ENCODE data around the gene CDK6. TPM values are rescaled to one million over a fixed set of nuclear protein-coding genes. Genes with fewer than 3 reads are reported as not detected.
A peak's percentile ranks its signal among the peaks of the same experiment; 100 is the strongest.

CDK6 gene
- total RNA-seq, 3 donors from 2014 or later = 310 to 350 (median 347) TPM

DNA sequence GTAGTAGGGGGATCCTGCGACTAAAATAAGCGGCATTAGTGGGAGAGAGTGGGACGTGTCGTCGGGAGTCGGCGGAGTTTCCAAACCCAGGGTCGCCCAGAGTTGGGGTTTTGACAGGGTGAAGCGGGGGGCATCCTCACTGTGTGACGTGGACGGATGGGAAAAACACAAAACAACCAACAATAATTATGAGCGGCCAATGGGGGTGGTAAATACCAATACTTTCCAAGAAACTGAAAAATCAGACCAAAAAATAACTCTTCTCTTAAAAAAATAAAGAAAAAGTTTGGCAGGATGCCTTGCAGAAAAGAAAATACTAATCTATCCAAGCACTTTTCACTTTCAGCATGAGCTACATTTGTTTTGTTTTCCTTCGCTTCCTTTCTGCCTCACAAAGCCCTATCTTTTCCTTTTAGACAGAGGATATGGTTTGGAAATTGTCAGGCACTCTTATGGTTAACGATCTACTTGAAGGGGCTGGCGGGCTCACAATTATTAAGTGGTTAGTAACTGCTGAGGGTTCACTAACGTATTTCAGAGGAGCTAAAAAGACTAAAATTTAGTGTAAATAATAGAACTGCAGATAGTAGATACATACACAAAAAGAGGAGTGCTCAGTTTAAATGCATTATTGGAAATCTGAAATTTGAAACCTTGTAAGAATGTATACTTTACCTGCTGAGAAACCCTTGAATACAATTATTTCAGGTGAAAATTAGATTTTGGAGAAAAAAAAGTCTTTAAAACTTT is 802 bp upstream of the CDK6 start:
- peak; percentile 10 for DNase-seq
- H3K36me3 Mint-ChIP-seq (ENCODE audit: insufficient read depth) = peaks cover 20% of the 10 kb centered on the region
- H3K27me3 Mint-ChIP-seq (ENCODE audit: low read depth) = peaks cover 9% of the 10 kb centered on the region
- ATAC-seq = no peak
- H3K4me3 Mint-ChIP-seq = peak overlapping the region; percentile 98
- peaks cover 10% of the 10 kb centered on the region for H3K4me1 Mint-ChIP-seq (ENCODE audit: low read depth)
- no peaks in the 10 kb centered on the region for H3K9me3 Mint-ChIP-seq

DNA sequence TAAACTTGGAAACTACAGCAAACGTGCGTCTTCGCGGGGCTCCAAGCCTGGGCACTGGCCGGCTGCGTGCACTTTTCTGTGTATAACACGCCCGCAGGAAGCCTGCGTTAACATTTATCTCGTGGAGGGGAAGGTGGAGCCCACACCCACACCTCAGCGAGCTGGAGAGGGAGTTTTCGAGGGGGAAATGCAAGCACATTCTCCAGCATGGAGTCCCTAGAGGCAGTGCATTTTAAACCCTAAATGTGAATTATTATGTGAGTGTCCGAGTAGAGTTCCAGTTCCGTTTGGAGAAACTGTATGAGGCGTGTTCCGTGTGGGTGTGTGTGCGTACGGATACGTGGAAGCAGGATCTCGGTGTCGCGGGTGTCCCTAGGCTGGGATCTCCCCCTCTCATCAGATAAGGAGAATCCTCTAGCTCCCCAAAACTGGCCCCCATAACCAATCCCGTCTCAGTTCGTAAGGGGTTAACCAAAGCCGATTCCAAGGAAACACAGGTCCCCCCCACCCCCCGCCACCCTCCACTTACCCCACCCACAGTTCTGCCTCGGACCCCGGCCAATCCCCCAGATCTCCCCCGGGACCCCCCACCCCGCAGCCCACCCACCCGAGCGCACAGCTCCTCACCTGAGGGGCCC is 403 bp downstream of the CDK6 start:
- DNase-seq = peak; percentile 46
- H3K36me3 Mint-ChIP-seq (ENCODE audit: insufficient read depth) = peaks cover 31% of the 10 kb centered on the region
- H3K9me3 Mint-ChIP-seq = no peaks in the 10 kb centered on the region
- peak; percentile 11 to 12 for ATAC-seq
- H3K27me3 Mint-ChIP-seq (ENCODE audit: low read depth) = peaks cover 7% of the 10 kb centered on the region
- peak overlapping the region; percentile 98 for H3K4me3 Mint-ChIP-seq
- H3K4me1 Mint-ChIP-seq (ENCODE audit: low read depth) = peaks cover 20% of the 10 kb centered on the region

GRCh38 chr7:92835261-92835850 is 1.0 kb downstream of the CDK6 start:
- Mint-ChIP-seq H3K36me3 (ENCODE audit: insufficient read depth) (peaks cover 37% of the 10 kb centered on the region), H3K9me3 (no peaks in the 10 kb centered on the region), H3K27me3 (ENCODE audit: low read depth) (peaks cover 6% of the 10 kb centered on the region), H3K4me3 (peak overlapping the region; percentile 98), H3K4me1 (ENCODE audit: low read depth) (peaks cover 25% of the 10 kb centered on the region)
- DNase-seq (peak; percentile 33), ATAC-seq (peak; percentile 4 to 8)

GRCh38 chr7:92834507-92835260 is 1.7 kb downstream of the CDK6 start:
- H3K27me3 Mint-ChIP-seq (ENCODE audit: low read depth) = peaks cover 3% of the 10 kb centered on the region
- H3K36me3 Mint-ChIP-seq (ENCODE audit: insufficient read depth) = peaks cover 40% of the 10 kb centered on the region
- ATAC-seq (no peak), DNase-seq (peak; percentile 5)
- peaks cover 32% of the 10 kb centered on the region for H3K4me1 Mint-ChIP-seq (ENCODE audit: low read depth)
- H3K4me3 Mint-ChIP-seq = peak overlapping the region; percentile 98
- H3K9me3 Mint-ChIP-seq = no peaks in the 10 kb centered on the region

DNA sequence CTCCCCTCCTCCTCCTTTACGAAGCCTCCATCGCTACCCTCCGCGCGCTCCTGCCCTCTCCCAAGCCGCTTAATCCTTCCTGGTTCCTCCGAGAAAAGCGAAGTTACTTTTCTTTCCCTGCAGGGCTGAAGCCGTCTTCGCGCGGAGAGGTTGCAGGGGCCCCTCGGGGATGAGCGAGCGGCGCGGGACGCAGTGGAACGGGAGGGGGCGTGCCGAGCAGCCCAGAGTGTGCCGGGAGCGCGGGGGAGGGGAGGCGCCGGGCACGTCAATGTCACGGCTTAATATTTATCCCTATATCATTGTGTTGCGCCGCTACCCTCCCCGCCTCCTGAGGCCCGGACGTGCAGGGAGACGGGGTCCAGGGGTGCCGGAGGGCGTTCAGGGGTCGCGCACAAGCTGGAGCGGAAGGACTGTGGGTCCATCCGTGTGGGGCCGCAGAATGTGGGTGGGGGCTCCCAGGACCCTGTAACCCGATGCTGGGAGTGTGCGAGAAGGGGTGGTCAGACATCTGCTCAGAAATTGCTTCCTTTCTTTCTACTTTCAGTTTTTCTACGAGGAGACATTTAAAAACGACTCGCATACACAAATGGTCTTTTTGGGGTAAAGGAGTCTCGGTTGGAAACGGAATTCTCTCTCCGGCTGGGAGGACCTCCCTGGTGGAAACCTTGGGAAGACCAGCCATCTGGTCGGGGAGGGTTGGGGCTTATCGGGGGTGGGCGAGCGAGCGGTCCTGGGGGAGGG is 2.4 kb downstream of the CDK6 start:
- DNase-seq (peak; percentile 76), ATAC-seq (peak; percentile 39 to 51)
- Mint-ChIP-seq H3K27me3 (ENCODE audit: low read depth) (peaks cover 2% of the 10 kb centered on the region), H3K4me1 (ENCODE audit: low read depth) (peaks cover 36% of the 10 kb centered on the region), H3K4me3 (peak overlapping the region; percentile 98), H3K36me3 (ENCODE audit: insufficient read depth) (peaks cover 40% of the 10 kb centered on the region), H3K9me3 (no peaks in the 10 kb centered on the region)

DNA sequence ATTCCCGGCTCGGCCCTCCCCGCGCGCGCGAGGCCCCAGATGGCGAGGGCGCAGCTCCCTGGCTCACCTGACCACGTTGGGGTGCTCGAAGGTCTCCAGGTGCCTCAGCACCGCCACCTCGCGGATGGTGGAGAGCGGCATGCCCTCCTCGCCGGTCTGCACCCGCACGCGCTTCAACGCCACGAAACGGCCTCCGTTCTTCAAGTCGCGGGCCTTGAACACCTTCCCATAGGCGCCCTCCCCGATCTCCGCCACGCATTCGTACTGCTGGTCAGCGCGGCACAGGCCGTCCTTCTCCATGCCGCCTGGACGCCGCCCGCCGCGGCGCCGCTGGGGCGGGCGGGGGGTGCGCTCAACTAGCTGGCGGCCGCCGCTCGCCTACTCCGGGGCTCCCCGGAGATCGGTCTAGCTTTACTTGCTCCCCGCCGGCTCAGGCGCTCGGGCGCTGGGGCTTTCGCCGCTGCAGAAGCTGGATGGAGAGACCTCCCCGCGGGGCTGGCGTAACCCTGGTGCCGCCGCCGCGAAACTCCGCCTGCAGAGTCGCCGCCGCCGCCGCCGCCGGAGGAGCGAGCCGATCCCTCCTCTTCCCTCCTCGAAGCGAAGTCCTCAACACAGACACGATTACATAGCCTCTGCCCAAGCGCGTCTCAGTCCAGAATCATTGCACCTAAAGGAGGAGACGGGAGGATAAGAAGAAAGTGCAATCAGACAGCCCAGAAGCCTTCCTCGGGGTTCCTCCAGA is 3.2 kb downstream of the CDK6 start:
- Mint-ChIP-seq H3K4me1 (ENCODE audit: low read depth) (peaks cover 37% of the 10 kb centered on the region), H3K9me3 (no peaks in the 10 kb centered on the region), H3K4me3 (peak overlapping the region; percentile 98), H3K27me3 (ENCODE audit: low read depth) (no peaks in the 10 kb centered on the region), H3K36me3 (ENCODE audit: insufficient read depth) (peaks cover 41% of the 10 kb centered on the region)
- DNase-seq = peak; percentile 86
- peak; percentile 57 to 61 for ATAC-seq

- peaks cover 40% of the 10 kb centered on the region for H3K4me1 Mint-ChIP-seq (ENCODE audit: low read depth)
- no peaks in the 10 kb centered on the region for H3K27me3 Mint-ChIP-seq (ENCODE audit: low read depth)
- H3K36me3 Mint-ChIP-seq (ENCODE audit: insufficient read depth) = peaks cover 43% of the 10 kb centered on the region
- no peak for DNase-seq
- H3K9me3 Mint-ChIP-seq = no peaks in the 10 kb centered on the region
- peak overlapping the region; percentile 98 for H3K4me3 Mint-ChIP-seq
- ATAC-seq = peak; percentile 7 to 13
These were observed 3.8 kb downstream of the CDK6 start for GRCh38 chr7:92832534-92833023.

GRCh38 chr7:92831716-92832533 is 4.4 kb downstream of the CDK6 start:
- no peaks in the 10 kb centered on the region for H3K9me3 Mint-ChIP-seq
- ATAC-seq = peak in 1 of 2 donors; percentile 1
- no peaks in the 10 kb centered on the region for H3K27me3 Mint-ChIP-seq (ENCODE audit: low read depth)
- peak overlapping the region; percentile 98 for H3K4me3 Mint-ChIP-seq
- H3K36me3 Mint-ChIP-seq (ENCODE audit: insufficient read depth) = peaks cover 49% of the 10 kb centered on the region
- peaks cover 41% of the 10 kb centered on the region for H3K4me1 Mint-ChIP-seq (ENCODE audit: low read depth)
- DNase-seq = no peak

DNA sequence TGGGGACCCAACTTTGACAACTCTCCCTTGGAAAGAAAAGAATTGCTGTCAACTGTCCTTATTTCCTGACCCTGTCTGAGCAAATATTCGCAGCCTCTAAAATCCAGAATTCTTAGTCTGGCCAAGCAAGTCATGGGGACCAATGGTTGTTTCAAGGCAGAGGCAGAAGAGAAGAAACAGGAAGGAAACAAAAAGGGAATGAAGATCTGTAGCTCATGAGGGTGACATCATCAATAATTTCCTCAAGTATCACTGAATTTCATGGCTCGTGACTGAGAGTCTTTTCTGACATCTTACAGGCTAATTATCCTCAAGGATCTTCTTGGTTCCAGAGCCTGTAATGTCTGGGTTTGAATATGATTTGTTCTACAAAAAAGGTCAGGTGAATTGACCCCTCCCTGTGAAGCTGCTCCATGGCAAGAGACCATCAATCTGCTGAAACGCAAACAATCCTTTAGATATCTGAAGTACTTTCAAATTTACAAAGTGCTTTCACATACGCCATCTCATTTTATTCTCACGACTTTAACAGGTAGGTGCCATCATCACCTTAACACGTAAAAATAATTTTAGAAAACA is 5.8 kb downstream of the CDK6 start:
- no peaks in the 10 kb centered on the region for H3K27me3 Mint-ChIP-seq (ENCODE audit: low read depth)
- H3K4me1 Mint-ChIP-seq (ENCODE audit: low read depth) = peaks cover 53% of the 10 kb centered on the region
- ATAC-seq (no peak), DNase-seq (no peak)
- H3K36me3 Mint-ChIP-seq (ENCODE audit: insufficient read depth) = peaks cover 60% of the 10 kb centered on the region
- H3K9me3 Mint-ChIP-seq = no peaks in the 10 kb centered on the region
- H3K4me3 Mint-ChIP-seq = peak overlapping the region; percentile 98

- H3K9me3 Mint-ChIP-seq = no peaks in the 10 kb centered on the region
- H3K4me1 Mint-ChIP-seq (ENCODE audit: low read depth) = peaks cover 57% of the 10 kb centered on the region
- H3K36me3 Mint-ChIP-seq (ENCODE audit: insufficient read depth) = peaks cover 62% of the 10 kb centered on the region
- H3K27me3 Mint-ChIP-seq (ENCODE audit: low read depth) = no peaks in the 10 kb centered on the region
- H3K4me3 Mint-ChIP-seq = peak overlapping the region; percentile 98
- no peak for ATAC-seq
- no peak for DNase-seq
These were observed 6.3 kb downstream of the CDK6 start for GRCh38 chr7:92830027-92830426.

DNA sequence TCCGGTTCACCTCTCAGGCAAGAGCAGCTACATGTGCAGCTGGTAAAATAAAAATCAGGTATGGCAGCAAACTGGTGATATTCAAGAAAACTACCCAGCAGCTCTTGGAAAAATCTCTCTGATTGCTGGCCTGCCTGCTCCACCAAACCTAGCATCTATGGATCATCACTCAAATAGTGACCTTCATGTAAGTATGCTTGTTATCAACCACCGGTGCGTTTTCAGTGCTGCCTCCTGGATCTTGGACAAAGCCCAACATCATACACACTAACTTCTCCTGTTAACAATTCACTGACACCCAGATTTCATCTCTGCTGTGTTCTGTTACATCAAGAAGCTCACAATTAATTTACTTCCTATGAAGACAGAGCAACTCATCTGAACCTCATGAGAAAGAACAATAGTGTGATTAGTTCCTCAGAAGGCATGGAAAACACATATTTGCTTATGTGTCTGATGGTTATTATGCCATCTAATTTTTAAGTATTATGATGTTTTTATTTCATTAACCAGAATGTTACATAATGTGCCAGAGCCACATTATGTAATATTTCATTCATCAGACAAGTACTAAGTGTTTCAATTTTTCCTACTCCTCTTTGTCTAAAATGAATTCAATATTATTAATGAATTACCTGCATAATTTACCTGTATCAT is 8.8 kb downstream of the CDK6 start:
- H3K4me3 Mint-ChIP-seq = peak overlapping the region; percentile 39
- H3K4me1 Mint-ChIP-seq (ENCODE audit: low read depth) = peaks cover 80% of the 10 kb centered on the region

More for the DNA sequence above, 8.8 kb downstream of the CDK6 start:
- no peak for DNase-seq
- Mint-ChIP-seq H3K9me3 (peaks cover 3% of the 10 kb centered on the region), H3K36me3 (ENCODE audit: insufficient read depth) (peaks cover 56% of the 10 kb centered on the region), H3K27me3 (ENCODE audit: low read depth) (no peaks in the 10 kb centered on the region)
- ATAC-seq = no peak

All from activated T-cell treated with anti-CD3 and anti-CD28 coated beads, Interleukin-2, amount 50 U/mL, for 4 hours (primary cell).